Middle frontal gyrus (tissue), 1 donor: ENCODE measurements around the gene MYO19.
A peak's percentile ranks its signal among the peaks of the same experiment; 100 is the strongest.
"Not testable (repeated sequence)": the region's sequence is repeated elsewhere in the genome, so short reads cannot be mapped to it uniquely, and the experiment has no call there.

Source experiments
- DNase-seq: peaks from one replicate; pipeline ENCODE4 v3.0.0-alpha.2; 2015; ENCODE audit warnings: low spot score; ENCODE audit errors: extremely low spot score

The MYO19 gene

DNA sequence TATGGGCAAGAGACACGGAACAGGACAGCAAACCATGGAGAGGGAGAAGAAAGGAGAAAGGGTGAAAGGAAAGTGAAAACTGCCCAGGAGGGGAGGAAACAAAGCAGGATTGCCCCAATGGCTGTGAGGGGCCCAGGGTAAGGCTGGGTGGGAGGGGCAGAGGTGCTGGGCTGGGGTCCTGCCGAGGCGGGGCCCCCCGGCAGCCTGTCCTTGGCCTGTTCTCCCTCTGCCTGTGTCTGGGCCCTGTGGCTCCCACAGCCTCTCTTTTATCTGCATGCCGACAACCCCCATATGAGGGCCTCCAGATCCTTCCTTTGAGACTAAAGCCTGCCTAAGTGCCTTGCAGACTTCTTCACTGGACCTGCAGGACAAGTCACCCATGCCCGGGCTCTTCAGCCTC lies 32.7 kb downstream of the MYO19 start:
- no peak for DNase-seq

DNA sequence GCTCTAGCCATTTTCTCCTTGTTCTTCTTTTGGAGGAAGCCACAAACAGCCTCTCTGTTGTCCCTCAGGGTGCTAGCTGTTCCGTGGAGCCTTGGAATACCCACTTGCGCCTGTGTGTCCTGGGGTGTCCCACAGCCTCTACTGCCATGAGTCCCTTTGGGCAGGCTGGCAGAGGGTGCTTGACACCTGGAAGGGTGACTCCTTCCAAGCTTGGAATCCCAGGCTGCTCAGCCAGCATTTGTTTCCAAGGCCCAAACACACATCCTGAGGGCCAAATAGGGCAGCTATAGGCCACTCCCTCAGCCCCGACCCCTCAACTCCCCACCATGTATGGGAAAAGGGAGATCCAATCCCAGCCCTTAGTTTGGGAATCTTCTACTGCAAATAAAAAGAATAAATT lies 33.3 kb downstream of the MYO19 start:
- no peak for DNase-seq

DNA sequence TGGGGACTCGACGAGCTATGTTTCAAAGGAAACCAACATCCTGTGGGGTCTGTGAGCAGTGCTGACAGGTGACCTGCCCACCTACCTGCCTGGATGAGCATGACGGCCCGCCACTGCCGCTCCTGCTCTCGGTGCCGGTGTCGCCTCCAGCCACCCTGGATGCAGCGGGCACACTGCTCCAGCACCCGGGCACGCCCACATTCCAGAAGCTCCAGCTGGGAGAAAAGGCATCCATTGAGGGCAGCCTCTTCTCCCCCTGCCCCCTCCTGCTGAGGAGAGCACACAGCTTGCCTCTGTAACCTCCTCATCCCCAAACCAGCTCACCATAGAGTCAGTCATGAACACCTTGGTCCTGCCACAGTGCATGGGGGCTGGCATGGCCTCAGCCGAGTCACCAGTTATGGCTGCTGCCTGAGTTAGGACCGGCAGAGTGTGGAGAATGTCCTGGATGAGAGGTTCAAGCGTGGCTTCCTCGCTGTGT lies 33.9 kb downstream of the MYO19 start:
- no peak for DNase-seq

DNA sequence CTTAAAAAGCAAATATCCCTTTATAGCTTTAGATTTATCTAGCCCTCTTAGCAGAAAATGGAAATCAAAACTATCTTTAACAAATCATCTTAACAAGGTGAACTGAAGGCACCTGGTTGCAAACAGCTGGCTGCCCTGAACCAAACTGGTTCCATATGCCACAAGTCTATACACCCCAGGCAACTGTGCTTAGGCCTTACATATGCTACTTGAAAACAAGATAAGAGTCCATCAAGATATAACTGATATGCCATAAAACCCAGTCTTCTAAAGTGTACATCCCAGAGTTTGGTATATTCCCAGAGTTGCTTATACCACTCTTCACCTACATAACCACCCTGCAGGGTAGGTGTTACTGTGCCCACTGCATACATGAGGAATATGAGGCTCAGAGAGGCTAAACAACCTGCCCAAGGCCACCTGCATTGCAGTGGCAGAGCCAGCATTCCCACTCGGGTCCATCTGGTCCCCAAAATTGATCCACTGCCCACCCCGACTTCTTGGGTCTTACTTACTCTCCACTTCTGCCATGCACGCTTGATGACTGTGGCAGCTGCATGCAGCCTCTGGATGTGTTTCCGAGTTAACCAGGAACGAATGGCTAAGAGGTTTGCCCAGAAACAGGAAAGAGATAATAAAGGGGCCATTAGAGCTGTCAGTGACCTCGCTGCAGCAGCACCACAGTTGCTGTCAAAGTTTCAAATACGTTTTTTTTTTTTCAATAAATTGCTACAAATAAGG lies 35.9 kb downstream of the MYO19 start:
- no peak for DNase-seq

DNA sequence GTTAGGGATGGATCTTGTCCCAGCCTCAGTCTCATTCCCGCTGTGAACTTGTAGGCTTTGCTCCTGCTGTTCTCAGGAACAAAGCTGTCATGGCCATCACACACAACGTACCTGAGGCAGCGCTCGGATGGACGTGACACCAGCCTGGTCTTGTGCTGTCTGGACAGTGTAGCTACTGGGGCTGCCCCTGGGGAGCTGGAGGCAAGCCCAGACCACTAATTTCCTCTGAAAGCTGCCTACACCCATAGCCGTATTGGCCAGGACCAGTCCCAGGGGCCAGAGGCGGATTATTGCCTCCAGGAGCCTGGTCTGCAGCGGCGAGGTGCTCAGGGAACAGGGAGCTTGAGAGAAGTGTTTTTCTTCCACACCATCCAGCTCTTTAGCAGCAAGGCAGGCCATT lies 36.5 kb downstream of the MYO19 start:
- no peak for DNase-seq

DNA sequence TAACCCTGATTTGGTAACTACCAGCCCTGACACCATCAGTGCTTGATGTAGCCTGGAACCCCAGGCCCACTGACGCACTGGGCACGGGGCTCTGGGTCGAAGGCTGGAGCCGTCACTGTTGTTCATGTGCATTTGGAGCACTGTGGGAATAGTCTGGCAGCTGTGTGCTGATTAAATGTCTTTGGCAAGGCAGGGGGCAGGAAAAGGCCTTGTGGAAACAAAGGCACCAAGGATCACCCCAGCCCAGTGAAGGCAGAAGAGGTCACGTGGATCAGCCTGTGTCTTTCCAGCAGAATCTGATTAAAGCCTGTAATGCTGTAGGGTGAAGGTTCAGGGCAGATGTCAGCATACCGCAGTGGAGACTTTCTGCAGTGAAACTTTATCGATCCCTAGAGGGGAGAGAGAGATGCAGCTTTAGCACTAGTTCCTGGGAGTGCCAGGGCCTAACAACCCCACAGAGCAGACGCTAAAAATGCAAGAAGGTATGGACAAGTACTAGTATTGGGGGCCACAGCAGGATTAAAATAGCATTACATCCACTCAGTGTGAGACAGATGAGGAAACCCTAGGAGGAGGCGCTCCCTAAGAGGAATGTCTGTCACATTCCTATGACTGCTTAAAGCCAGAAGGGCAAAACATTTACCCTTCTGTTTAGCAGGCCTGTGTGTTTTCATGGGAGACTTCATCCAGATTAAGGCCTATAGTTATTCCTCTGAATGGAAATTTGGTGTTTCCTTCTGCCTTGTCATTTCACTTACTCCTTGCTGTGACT lies 38.5 kb downstream of the MYO19 start:
- no peak for DNase-seq

DNA sequence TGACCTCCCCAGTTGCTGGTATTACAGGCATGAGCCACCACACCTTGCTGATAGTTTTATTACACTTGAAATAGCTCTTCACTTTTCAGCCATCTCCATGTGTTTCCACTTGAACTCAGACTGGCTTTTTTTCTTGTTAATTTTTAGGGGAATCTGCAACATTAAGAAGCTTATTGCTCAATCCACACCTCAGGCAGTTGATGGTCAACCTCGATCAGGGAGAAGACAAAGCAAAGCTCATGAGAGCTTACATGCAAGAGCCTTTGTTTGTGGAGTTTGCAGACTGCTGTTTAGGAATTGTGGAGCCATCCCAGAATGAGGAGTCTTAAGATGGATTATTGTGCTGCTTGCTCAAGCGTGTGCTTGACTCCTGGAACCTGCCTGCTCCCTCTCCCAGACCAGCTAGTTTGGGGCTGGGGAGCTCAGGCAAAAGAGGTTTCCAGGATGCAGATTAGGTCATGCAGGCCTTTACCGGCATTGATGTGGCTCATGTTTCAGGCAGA lies 39.5 kb downstream of the MYO19 start:
- no peak for DNase-seq

DNA sequence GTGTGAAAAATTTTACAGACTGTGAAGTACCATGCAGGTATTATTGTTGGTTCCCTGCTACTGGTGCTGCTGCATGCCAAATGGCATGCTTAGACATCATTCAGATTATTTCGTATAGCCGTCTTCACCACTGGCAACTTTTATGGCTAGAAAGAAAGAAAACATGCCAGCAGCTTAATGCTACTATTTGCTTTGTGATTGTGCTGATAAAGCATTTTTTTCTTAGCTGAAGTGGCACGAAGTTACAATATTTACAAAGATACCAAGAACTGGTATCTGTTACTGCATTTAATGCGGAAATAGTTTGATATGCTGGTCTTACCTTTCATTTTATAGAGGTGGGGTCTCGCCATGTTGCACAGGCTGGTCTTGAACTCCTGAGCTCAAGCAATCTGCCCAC lies 40.0 kb downstream of the MYO19 start:
- DNase-seq = no peak

DNA sequence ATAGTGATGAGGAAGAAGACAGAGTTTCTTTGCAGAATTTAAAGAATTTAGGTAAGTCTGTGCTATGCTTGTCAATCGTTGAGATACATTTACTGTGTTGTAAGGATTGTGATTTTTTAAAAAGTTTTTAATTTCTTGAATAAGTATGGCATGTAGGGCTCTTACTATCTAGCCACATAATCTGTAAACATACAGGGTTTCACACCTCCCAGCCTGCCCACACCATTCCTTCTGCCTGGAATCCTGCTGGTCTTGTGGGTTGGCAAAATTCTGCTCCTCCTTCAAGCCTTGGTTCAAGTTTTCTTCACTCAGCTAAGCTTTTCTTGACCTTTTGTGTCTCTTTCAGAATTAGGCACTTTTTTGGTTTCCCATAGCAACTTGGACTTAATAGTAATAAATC lies 40.7 kb downstream of the MYO19 start:
- no peak for DNase-seq

DNA sequence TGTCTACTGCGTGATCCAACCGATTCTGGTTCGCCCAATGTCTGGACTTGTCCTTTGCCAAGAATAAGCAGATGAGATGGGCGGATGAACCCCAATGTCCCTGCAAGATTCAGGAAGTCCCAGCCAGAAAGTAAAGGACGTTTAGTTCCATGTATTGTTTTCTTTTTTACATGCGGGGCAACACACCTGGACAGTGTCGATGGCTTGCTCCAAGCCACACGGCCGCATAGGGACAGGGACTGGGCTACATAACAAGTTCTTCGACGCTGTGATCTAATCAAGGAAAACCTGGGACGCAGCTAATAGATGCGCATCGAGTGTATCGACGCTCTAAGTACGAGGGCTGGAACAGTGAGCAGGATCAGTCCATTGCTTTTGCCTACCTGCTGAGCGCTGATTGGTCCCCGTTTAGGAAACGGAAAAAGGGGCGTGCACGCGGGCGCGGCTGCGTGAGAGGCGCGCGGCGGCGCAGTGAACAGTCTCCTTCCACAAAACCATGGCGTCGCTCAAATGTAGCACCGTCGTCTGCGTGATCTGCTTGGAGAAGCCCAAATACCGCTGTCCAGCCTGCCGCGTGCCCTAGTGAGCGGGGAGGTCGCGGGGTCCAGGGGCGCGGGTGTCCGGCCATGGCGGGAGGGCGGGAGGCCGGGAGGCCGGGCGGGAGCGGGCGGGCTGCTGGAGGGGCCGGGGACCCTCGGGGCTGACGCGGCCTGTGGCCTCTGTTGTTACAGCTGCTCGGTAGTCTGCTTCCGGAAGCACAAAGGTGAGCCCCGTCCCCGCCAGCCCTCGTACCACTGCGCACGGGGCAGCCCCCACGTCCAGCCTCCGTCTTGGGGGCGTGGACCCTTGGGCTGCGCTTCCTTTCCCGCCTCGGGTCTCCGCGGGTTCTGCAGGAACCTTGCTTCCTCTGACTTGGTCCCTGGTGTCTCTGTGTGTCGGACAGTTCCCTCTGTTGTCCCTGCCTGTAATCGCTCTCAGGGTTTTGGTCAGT lies 48.2 kb downstream of the MYO19 start, which contains the start of gene ZNHIT3:
Gene ZNHIT3 (plus strand): TSS at position 478 of the 991 bp plus-strand sequence. CDS start 19 bp downstream, at position 497.
- peak; percentile 89 for DNase-seq

DNA sequence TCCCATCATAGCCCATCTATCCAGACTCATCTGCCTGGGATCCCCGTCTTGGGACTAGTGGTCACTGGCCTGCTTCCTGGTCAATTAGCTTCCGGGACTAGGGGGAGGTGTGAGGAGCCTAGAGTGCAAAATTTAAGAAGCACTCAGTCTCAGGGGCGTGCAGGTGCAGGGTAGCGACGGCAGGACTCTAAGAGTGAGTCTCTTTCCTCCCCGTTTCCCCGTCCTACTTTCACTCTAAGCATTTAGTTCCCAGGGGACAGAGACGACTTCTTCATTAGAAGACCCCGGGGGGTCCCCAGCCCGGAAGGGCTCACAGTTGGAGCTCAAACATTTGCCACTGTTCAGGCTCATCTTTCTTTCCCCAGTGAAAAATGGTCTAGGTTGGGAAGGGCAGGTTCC lies 48.9 kb downstream of the MYO19 start:
- DNase-seq = no peak

DNA sequence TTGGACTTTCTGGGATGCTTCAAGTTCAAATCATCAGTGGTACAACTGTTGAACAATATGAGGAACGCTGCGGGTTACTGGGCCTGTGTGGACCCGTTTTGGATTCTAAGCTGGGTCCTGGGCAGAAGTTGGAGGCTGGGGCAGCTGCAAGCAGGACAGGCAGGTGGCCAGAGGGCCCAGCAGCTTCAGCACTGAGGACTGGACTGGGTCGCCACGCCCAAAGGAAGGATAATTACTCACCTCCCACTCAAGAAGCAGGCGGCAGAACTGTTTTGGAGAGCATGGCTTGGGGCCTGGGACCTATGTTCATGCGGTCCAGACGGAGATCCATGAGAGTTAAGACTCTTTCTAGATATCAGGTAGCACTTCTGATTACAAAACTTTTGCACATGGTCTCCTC lies 49.6 kb downstream of the MYO19 start:
- DNase-seq = no peak

DNA sequence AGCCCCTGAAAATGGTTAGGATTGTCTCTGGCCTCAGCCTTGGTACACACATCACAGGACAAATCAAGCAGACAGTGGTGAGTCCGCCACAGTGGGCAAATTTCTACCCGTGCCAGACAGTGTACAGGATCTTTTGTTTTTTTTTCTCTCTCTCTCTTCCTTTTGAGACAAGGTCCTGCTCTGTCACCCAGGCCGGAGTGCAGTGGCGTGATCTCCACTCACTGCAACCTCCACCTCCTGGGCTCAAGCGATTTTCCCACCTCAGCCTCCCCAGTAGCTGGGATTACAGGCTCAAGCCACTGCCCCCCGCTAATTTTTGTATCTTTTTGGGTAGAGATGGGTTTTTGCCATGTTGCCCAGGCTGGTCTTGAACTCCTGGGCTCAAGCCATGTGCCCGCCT lies 50.6 kb downstream of the MYO19 start:
- not testable (repeated sequence) for DNase-seq

DNA sequence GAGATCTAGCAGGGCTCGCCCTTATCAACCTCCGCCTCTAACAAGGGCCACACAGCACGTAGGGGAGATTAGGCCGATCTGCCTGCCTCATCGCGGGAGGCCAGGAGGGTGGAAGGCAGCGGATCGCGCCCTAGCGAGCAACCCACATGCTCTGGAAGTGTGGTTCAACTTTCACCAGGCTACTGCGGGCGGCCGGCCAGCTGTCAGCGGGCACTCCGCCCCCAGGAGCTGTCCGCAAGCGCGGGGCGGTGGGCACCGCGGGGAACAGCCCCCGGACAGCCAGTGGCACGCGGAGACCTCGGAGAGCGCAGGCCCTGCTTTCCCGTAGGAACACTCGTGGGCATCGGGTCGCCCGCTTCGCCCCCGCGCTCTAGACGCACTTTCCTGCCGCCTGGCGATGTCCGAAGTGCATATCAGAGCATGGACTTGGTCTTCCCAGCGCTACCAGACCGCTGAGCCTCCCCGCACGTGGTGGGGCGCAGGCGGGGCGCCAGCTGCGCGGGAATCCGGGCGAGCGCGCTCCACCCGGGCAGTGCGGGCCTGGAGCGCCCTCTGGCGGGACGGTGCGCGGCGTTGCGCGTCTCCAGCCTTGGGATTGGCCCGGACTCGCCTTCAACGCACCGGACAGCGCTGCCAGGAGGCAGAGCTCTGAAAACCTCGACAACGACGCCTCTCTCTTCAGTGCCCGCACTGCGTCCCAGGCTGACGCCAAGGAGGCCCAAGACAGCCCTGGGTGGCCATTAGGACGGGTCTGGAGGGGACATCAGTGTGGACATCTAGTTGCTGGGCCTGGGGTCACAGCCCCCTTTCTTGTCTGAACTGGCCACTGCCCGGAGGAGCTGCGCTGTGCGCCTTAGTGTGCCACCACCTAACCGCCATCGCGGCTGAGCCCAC lies 51.8 kb downstream of the MYO19 start:
- peak; percentile 68 for DNase-seq

DNA sequence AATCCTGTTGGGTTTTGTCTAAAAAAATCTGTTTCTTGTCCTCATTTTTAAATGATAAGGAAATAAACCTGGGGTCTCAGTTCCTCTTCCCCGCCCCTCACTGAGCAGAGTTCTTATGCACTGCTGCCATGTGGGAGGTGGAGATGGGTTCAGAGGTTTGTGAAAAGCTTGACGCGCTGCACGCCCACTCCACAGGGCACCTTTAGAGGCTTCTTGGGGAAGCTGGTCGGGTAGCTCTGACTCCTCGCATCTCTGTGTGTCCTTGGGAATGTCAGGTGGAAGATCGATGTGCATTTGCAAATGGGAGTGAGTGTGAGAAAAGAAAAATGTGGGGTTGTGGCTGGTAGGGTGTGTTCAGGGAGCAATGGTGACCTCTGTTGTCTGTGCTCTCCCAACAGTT lies 52.8 kb downstream of the MYO19 start:
- no peak for DNase-seq

DNA sequence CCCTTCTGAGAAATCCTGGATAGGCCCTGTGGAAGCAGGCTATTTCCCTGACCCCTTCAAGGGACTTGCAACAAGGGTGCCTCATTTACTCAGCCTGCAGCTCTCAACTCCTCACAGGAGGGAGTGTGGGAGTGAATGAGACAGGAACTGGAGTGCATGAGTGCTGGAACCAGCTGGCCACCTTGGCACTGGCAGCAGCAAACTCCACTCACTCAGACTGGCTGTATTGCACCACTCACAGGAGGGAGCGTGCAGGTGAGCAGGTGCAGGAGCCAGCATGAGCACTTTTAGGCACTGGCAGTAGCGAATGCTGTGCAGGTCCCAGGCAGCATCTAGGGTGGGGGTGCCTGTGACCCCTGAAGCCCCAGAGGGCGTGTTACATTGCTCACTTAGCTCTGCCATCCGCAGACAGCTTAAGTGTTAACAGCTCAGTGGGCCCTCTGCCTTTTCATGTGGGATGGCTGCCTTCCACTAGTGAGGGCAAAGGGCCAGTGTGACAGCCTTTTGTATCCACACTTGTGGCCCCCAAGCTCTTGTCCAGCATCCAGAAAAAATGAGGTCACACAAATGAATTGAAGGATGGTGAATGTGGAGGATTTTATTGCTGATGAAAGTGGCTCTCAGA lies 59.2 kb downstream of the MYO19 start:
- no peak for DNase-seq

DNA sequence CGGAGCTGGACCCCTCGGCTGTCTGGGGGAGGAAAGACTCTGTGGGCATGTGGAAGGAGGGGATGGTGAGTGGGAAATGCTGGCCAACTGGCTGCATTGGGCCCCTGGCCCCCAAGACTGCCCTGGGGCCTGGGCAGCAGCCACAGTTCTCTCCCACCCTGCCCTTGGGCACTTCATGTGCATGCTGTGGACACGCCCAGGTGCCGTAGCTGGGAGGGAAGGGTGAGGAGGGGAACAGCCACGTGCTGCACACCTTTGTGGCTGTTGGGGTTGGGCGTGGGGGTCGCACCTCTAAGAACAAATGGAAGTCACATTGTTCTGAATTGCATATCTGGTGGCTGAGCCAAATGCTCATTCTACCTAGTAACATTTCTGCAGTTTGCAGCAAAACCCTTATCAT lies 60.1 kb downstream of the MYO19 start:
- DNase-seq = no peak

DNA sequence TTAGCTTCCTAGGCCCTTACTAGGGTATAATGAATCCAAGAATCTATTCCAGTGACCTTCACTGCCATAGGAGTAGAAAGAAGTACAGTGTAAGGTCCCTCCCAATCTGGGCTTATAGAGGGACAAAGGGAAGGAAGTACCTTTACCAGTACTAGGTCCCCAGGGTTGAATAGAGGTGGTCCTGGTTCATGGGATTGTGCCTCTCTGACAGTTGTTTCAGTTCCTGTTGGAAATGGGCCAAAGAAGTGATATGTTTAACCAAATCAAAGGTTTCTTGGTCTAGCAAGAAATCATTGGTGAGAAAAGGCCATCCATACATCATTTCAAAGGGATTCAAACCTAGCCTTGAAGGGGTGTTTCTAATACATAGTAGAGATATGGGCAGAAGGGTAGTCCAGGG lies 64.2 kb downstream of the MYO19 start:
- DNase-seq = no peak

DNA sequence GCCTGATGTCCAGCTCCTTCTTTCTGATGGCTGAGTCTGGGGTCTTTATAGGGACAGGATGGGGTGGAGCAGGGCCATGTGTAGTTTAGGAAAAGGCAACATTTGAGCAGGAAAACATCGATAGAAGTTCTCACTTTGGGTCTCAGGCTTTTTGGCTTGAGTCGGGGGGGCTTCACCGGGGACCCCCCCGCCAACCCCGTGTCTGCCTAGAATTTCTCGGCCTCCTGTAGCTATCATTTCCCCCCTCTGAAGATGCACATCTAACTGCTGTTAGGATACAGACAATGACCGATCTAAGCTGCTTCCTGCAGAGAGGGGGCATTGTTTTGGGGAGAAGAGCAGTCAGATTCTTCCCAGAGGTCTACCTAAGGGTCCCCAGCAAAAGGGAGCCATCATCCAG lies 64.9 kb downstream of the MYO19 start:
- no peak for DNase-seq
